HEK293T (cell line): ENCODE measurements around the gene SUPT3H.

ENCODE experiments used
- CTCF ChIA-PET: fragments of 350-600 bp; formaldehyde crosslinking; extraction: SDS; loops from one replicate; lab custom pipeline; 2021; ENCODE audit warnings: antibody characterized with exemption, inconsistent platforms; lab: Yijun Ruan, JAX
- POLR2A ChIA-PET: fragments of 350-600 bp; formaldehyde crosslinking; extraction: SDS; loops from one replicate; lab custom pipeline; 2020; ENCODE audit warnings: antibody characterized with exemption, inconsistent platforms; lab: Yijun Ruan, JAX
- DNase-seq: peaks from one replicate; pipeline ENCODE4 v3.0.0; 2012; ENCODE audit warnings: mixed read lengths; ENCODE audit errors: extremely low spot score
- ARNT ChIP-seq: fragments of 450-650 bp; IDR thresholded peaks from 2 replicates; pipeline ENCODE4 v1.6.1; 2017; ENCODE audit warnings: mild to moderate bottlenecking
- BHLHE40 ChIP-seq: fragments of 450-650 bp; IDR thresholded peaks from 2 replicates; pipeline ENCODE4 v1.6.1; 2016; ENCODE audit warnings: mild to moderate bottlenecking, moderate library complexity, borderline replicate concordance
- CTBP1 ChIP-seq: fragments of 450-650 bp; IDR thresholded peaks from 2 replicates; pipeline ENCODE4 v1.6.1; 2016; ENCODE audit warnings: borderline replicate concordance
- ELF4 ChIP-seq: fragments of 450-650 bp; IDR thresholded peaks from 2 replicates; pipeline ENCODE4 v1.6.1; 2017; ENCODE audit warnings: antibody characterized with exemption
- FOXA1 ChIP-seq: fragments of 450-650 bp; IDR thresholded peaks from 2 replicates; pipeline ENCODE4 v1.6.1; 2016; ENCODE audit warnings: mild to moderate bottlenecking
- FOXK2 ChIP-seq: fragments of 450-650 bp; IDR thresholded peaks from 2 replicates; pipeline ENCODE4 v1.6.1; 2016; ENCODE audit warnings: mild to moderate bottlenecking
- FOXM1 ChIP-seq: fragments of 450-650 bp; IDR thresholded peaks from 2 replicates; pipeline ENCODE4 v1.6.1; 2017; ENCODE audit warnings: mild to moderate bottlenecking, borderline replicate concordance
- HDGF ChIP-seq: fragments of 450-650 bp; IDR thresholded peaks from 2 replicates; pipeline ENCODE4 v1.6.1; 2017; ENCODE audit warnings: antibody characterized with exemption, borderline replicate concordance
- L3MBTL2 ChIP-seq: fragments of 450-650 bp; conservative IDR thresholded peaks from 2 replicates; pipeline ENCODE4 v1.6.1; 2016; ENCODE audit warnings: mild to moderate bottlenecking
- LEF1 ChIP-seq: fragments of 450-650 bp; IDR thresholded peaks from 2 replicates; pipeline ENCODE4 v1.6.1; 2017; ENCODE audit warnings: mild to moderate bottlenecking, borderline replicate concordance
- NFRKB ChIP-seq: fragments of 450-650 bp; IDR thresholded peaks from 2 replicates; pipeline ENCODE4 v1.6.1; 2016; ENCODE audit warnings: mild to moderate bottlenecking, moderate library complexity
- PKNOX1 ChIP-seq: fragments of 450-650 bp; IDR thresholded peaks from 2 replicates; pipeline ENCODE4 v1.6.1; 2016
- SP1 ChIP-seq: fragments of 450-650 bp; IDR thresholded peaks from 2 replicates; pipeline ENCODE4 v1.6.1; 2017
- SUZ12 ChIP-seq: fragments of 450-650 bp; IDR thresholded peaks from 2 replicates; pipeline ENCODE4 v1.6.1; 2016; ENCODE audit warnings: mild to moderate bottlenecking
- TARDBP ChIP-seq: fragments of 450-650 bp; IDR thresholded peaks from 2 replicates; pipeline ENCODE4 v1.6.1; 2016
- ZNF384 ChIP-seq: fragments of 450-650 bp; IDR thresholded peaks from 2 replicates; pipeline ENCODE4 v1.6.1; 2016

SUPT3H gene

GRCh38 chr6:45002390-45003105 lies 375.2 kb downstream of the SUPT3H start:
- no peak for DNase-seq
- CTCF ChIA-PET = no interaction called here
- POLR2A ChIA-PET = no interaction called here
- TF ChIP-seq ARNT (no peak), SUZ12 (no peak), ELF4 (no peak), FOXK2 (no peak)

- no peak for TF ChIP-seq PKNOX1
- TF ChIP-seq CTBP1 = no peak
- TF ChIP-seq ARNT = no peak
- TF ChIP-seq L3MBTL2 = no peak
- DNase-seq = no peak
- CTCF ChIA-PET = no interaction called here
- POLR2A ChIA-PET = no interaction called here
Observed at GRCh38 chr6:45001663-45002062, 376.1 kb downstream of the SUPT3H start.

- POLR2A ChIA-PET = no interaction called here
Observed at GRCh38 chr6:45000833-45001232, 376.9 kb downstream of the SUPT3H start.

GRCh38 chr6:44999066-44999465 lies 378.7 kb downstream of the SUPT3H start:
- no peak for DNase-seq
- ChIA-PET POLR2A (no interaction called here), CTCF (no interaction called here)
- TF ChIP-seq ZNF384 = no peak
- TF ChIP-seq BHLHE40 = no peak
- no peak for TF ChIP-seq ARNT
- no peak for TF ChIP-seq HDGF

More at GRCh38 chr6:45000833-45001232, 376.9 kb downstream of the SUPT3H start:
- DNase-seq = no peak
- TF ChIP-seq BHLHE40 (no peak), PKNOX1 (no peak), HDGF (no peak), ZNF384 (no peak), TARDBP (no peak), L3MBTL2 (no peak), LEF1 (no peak), ARNT (no peak), ELF4 (no peak), NFRKB (no peak), SP1 (no peak), SUZ12 (no peak), CTBP1 (no peak), FOXK2 (no peak), FOXA1 (no peak), FOXM1 (no peak)
- CTCF ChIA-PET = no interaction called here

GRCh38 chr6:44995486-44996132 lies 382.1 kb downstream of the SUPT3H start:
- ChIA-PET POLR2A (no interaction called here), CTCF (no interaction called here)
- no peak for DNase-seq
- no peak for TF ChIP-seq ARNT
- no peak for TF ChIP-seq FOXA1
- TF ChIP-seq SP1 = no peak
- no peak for TF ChIP-seq ELF4
- no peak for TF ChIP-seq TARDBP
- TF ChIP-seq FOXK2 = no peak
- no peak for TF ChIP-seq SUZ12
- no peak for TF ChIP-seq BHLHE40
- no peak for TF ChIP-seq L3MBTL2
- no peak for TF ChIP-seq NFRKB
- TF ChIP-seq ZNF384 = no peak
- TF ChIP-seq CTBP1 = no peak
- TF ChIP-seq PKNOX1 = no peak
- TF ChIP-seq FOXM1 = no peak
- TF ChIP-seq LEF1 = no peak
- TF ChIP-seq HDGF = no peak

- POLR2A ChIA-PET = no interaction called here
- TF ChIP-seq PKNOX1 = no peak
- TF ChIP-seq SP1 = no peak
- TF ChIP-seq FOXA1 = no peak
- no peak for TF ChIP-seq L3MBTL2
- TF ChIP-seq ARNT = no peak
- no peak for TF ChIP-seq CTBP1
- no peak for TF ChIP-seq TARDBP
- no peak for TF ChIP-seq ELF4
- no peak for TF ChIP-seq FOXK2
- CTCF ChIA-PET = no interaction called here
- no peak for DNase-seq
Observed at GRCh38 chr6:44989391-44989790, 388.3 kb downstream of the SUPT3H start.
